ENCODE results near the gene FRMD1.

Gene FRMD1

GRCh38 chr6:168022488-168023321, 56.3 kb downstream of the FRMD1 start:
- DNase-seq = no peak

GRCh38 chr6:168021581-168021980, 57.4 kb downstream of the FRMD1 start:
- DNase-seq = no peak

GRCh38 chr6:168020242-168020641, 58.8 kb downstream of the FRMD1 start:
- no peak for DNase-seq

GRCh38 chr6:168018664-168019063, 60.3 kb downstream of the FRMD1 start:
- DNase-seq = no peak

- DNase-seq = no peak
Observed at GRCh38 chr6:168017629-168018028, 61.4 kb downstream of the FRMD1 start.

- no peak for DNase-seq
Observed at GRCh38 chr6:168016721-168017525, 62.1 kb downstream of the FRMD1 start.

- DNase-seq = no peak
Observed at GRCh38 chr6:168016176-168016620, 62.8 kb downstream of the FRMD1 start.

GRCh38 chr6:168015482-168016175, 63.4 kb downstream of the FRMD1 start:
- DNase-seq = no peak

GRCh38 chr6:168015009-168015408, 64.0 kb downstream of the FRMD1 start:
- DNase-seq = no peak

- DNase-seq = no peak
Observed at GRCh38 chr6:168014428-168014827, 64.6 kb downstream of the FRMD1 start.

GRCh38 chr6:168013250-168013915, 65.6 kb downstream of the FRMD1 start:
- no peak for DNase-seq

GRCh38 chr6:168012431-168013249, 66.4 kb downstream of the FRMD1 start:
- DNase-seq = no peak

GRCh38 chr6:168011291-168011690, 67.7 kb downstream of the FRMD1 start:
- DNase-seq = no peak

GRCh38 chr6:168009331-168009730, 69.7 kb downstream of the FRMD1 start:
- DNase-seq = no peak

- no peak for DNase-seq
Observed at GRCh38 chr6:168007592-168008338, 71.2 kb downstream of the FRMD1 start.

GRCh38 chr6:168005796-168006195, 73.2 kb downstream of the FRMD1 start:
- DNase-seq = no peak

- no peak for DNase-seq
Observed at GRCh38 chr6:168004945-168005344, 74.1 kb downstream of the FRMD1 start.

- no peak for DNase-seq
Observed at GRCh38 chr6:168004023-168004422, 75.0 kb downstream of the FRMD1 start.
